GM18861 (cell line): ENCODE results near the gene PROCR.
"Not testable (repeated sequence)": the region's sequence is repeated elsewhere in the genome, so short reads cannot be mapped to it uniquely, and the experiment has no call there.

Experiments
- ATAC-seq: cut with Tn5 transposase; IDR thresholded peaks from one replicate; pipeline ENCODE4 v1.9.1; 2021; ENCODE audit not compliant: unreplicated experiment

Gene PROCR

DNA sequence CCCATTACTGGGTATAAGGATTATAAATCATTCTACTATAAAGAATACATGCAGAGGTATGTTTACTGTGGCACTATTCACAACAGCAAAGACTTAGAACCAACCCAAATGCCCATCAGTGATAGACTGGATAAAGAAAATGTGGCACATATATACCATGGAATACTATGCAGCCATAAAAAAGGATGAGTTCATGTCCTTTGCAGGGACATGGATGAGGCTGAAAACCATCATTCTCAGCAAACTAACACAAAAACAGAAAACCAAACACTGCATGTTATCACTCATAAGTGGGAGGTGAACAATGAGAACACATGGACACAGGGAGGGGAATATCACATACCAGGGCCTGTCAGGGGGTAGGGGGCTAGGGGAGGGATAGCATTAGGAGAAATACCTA, 7.3 kb upstream of the PROCR start:
- ATAC-seq, result not testable (repeated sequence)

DNA sequence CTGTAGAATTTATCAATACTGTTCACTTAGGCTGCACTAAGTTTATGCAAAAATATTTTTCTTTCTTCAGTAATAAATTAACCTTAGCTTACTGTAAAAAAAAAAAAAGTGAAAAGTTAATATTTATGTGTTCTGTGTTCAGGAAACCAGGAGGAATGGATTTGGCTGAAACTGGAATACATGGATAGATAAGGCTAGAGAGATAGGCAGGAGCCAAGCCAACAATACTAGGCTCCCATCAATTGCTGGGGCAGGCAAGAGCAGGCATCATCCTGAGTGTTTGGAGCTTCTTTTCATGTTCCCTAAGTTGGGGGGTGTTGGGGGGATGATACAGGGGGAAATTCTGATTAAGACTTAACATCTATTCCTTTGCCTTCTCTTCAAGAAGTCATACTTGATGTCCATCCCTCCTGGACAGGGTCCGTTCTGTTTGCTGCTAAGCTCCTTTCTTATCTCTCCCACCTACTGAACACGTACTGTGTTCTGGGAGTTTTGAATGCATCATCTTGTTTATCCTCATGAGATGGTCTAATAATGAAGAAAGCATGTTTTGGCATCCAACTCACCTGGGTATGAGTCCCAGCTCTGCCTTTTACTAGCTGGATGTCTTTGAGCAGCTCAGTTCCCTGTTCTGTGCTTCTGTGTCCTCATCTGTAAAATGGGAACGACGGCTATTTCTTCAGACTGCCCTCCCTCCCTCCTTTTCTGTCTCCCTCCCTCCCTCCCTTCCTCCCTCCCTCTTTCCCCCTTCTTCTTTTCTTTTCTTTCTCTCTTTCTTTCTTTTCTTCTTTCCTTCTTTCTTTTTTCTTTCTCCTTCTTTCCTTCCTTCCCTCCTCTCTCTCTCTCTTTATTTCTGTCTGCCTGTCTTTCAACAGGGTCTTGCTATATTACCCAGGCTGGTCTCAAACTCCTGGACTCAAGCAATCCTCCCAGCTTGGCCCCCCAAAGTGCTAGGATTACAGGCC, 6.4 kb upstream of the PROCR start:
- no peak for ATAC-seq

DNA sequence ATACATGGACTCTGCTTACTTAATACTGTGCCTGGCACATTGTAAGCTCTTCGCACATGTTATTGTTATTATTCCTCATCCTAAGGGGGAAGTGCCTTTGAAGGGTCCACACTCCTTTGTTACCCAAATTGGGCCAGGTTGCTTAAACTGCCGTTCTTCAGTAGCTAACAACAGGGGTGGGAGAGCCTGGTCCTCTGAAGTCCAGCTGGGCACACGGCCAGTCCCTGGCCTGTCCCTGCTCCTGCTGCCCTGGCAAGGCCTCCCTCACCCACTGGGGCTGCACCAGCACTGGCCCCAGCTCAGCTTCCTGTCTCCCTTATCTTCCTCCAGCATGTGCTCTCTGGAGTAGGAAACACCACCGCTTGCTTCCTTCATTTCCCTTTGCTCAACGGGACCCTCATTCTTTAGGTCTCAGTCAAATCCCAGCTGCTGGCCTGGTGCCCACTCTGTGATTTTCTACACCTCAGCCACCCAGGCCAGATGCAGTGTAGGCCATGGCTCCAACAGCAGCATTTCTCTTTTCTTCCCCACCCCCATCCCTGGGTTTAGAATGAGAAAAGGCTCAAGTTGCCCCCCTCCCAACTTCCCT, 5.5 kb upstream of the PROCR start:
- ATAC-seq, result no peak

DNA sequence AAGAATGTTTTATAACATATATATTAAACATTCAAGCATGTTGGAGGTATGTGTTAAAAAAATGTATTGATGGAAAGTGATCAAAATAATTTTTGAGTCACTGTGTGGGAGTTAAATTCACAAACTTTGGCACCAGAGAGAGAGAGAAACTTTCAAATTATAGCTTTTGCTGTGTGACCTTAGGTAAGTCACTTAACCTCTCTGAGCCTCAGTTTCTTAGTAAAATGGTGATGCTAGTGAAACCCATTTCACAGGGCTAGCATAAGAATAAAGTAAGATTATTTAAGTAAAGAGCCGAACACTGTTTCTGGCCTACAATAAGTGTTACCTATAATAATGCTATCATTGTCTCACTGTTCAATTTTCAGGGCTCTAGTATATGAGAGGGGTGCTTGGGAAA, 4.1 kb upstream of the PROCR start:
- ATAC-seq, result no peak

DNA sequence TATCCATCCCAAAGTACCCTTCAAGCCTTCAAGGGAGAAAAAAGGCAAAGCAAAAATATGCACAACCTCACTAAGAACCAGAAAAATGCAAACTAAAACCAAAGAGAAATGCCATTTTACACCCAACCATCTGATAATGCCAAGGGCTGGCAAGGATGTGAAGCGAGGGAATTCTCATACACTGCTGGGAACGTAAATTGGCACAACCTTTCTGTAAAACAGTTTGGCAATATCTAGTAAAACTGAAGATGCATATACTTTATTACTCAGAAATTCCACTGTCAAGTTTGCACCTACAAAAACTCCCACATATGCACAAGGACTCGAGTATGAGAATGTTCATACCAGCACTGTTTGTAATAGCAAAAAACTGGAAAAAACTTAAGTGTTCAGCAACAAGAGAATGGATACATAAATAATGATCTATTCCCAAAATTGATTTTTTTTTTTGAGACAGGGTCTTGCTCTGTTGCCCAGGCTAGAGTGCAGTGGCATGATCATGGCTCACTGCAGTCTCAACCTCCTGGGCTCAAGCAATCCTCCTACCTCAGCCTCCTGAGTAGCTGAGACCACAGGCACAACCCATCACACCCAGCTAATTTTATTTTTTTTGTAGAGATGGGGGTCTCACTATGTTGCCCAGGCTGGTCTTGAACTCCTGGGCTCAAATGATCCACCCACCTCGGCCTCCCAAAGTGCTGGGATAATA, 3.0 kb upstream of the PROCR start:
- not testable (repeated sequence) for ATAC-seq

DNA sequence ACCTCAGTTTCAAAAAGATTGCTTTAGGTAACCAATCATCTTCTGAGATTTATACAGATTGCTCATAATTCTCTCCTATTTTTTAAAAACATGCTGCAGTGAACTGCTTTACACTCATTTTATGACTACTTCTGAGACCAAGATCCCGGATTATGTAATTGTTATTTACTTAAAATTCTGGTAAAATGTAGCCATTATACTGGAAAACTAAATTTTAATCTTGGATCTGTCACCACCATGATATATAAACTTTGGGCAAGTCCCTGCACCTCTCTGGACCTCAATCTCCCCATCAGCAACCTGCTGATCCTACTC, 477 bp upstream of the PROCR start:
- no peak for ATAC-seq

DNA sequence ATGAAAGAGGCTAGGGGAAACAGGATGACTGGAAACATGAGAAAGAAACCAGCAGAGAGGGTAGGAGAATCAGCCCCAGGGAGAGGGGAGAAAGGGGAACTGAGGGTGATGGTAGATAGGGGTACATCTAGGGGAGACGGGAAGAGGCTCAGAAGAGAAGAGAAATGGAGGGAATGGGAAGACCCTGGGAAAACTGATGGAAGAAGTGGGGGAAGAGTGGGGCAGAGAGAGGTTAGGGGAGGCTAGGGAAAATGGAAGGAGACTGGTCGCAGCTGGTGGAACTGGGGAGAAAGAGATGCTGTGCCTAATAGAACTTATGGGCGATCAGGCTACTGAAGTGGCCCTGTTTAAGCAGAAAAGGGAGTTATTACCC, 548 bp downstream of the PROCR start:
- no peak for ATAC-seq

DNA sequence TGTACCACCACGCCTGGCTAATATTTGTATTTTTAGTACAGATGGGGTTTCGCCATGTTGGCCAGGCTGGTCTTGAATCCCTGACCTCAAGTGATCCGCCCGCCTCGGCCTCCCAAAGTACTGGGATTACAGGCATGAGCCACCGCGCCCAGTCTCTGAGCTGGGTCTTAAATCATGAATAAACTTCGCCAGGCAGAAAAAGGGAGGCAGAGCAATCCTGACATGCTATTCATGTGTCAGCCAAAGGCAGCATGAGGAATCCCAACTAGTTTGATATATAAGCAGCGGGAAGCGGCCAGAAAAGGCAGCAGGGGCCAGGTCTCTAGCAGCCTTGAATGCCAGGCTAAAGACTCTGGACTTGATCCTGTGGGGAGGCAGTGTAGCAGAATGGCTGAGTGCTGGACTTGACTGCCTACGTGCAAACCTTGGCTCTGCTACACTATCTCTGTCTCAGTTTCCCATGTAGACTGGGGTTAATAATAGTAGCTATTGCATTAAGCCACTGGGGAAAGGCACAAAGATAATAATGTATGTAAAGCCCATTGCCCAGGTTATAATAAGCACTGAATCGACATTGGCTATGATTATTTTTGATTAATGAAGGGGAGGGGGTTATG, 1.8 kb downstream of the PROCR start:
- ATAC-seq, result no peak

DNA sequence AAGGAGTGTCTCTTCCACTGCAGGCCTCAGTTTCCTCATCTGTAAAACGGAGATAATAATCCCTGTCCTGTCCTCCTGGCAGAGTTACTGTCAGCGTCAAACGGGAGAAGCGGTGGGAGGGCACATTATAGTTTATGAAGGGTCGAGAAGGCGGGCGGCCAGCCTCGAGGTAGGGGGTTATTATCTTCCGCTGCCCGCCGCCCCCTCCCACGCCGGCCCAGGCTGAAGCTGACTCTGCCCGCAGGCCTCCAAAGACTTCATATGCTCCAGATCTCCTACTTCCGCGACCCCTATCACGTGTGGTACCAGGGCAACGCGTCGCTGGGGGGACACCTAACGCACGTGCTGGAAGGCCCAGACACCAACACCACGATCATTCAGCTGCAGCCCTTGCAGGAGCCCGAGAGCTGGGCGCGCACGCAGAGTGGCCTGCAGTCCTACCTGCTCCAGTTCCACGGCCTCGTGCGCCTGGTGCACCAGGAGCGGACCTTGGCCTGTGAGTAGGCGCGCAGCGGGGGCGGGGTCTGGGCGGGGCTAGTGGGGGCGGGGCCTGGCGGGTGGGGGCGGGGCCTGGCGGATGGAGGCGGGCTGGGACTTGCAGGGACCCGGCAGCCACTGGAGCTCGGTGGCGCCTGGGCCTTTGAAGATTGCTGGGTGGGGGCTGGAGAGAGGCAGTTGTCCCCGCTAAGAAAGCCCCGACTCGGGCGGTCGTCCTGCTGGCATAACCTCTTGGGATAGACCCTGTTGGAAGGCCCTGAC, 2.8 kb downstream of the PROCR start:
- no peak for ATAC-seq

DNA sequence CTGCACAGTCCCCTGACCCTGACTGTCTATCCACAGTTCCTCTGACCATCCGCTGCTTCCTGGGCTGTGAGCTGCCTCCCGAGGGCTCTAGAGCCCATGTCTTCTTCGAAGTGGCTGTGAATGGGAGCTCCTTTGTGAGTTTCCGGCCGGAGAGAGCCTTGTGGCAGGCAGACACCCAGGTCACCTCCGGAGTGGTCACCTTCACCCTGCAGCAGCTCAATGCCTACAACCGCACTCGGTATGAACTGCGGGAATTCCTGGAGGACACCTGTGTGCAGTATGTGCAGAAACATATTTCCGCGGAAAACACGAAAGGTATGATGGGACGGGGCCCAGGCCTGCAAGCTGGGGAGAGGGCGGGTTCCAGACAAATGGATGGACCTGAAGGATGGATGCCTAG, 4.3 kb downstream of the PROCR start:
- ATAC-seq, result no peak

DNA sequence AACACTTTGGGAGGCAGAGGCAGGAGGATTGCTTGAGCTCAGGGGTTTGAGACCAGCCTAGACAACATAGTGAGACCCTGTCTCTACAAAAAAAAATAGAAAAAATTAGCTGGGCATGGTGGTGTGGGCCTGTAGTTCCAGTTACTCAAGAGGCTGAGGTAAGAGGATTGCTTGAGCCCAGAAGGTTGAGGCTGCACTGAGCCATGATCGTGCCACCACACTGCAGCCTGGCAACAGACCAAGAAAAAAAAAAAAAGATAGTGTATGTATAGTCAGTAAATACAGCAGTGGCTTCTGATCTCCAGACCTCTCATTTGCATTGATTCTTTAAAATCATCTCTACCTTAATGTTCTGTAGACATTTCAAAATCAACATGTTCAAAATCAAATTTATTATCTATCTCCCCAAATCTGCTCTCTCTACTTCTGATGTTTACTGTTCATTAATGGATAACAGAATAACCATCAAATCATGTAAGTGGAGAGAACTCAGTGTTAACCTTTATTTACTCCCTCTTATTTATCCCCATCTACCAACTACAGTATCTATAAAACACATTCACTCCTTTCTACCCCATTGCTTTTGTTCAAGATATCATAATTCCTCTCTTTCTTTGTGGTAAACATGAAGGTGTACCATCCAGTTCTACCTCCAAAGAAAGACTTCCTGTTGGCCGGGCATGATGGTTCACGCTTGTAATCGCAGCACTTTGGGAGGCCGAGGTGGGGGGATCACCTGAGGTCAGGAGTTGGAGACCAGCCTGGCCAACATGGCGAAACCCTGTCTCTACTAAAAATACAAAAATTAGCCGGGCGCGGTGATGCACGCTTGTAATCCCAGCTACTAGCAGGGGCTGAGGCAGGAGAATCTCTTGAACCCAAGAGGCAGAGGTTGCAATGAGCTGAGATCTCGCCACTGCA, 7.7 kb downstream of the PROCR start:
- no peak for ATAC-seq

DNA sequence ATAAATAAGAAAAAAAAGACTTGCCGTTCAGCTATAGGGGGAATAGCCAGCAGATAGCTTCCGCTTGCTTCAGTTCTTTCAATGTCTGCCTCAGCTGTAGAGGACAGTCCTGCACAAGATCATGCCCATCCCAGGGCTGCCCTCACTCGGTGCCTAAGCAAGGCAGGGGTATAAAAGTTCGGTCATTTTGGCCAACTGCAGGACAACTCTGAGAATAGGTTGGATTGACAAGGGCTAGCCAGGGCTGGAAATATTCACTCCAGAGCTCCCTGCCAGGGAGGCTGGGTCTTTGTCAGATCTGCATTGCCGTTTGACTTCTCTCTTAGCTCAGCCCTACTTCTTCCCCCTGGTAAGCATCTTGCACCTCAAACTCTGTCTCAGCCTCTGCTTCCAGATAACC, 8.4 kb downstream of the PROCR start:
- ATAC-seq, result no peak

DNA sequence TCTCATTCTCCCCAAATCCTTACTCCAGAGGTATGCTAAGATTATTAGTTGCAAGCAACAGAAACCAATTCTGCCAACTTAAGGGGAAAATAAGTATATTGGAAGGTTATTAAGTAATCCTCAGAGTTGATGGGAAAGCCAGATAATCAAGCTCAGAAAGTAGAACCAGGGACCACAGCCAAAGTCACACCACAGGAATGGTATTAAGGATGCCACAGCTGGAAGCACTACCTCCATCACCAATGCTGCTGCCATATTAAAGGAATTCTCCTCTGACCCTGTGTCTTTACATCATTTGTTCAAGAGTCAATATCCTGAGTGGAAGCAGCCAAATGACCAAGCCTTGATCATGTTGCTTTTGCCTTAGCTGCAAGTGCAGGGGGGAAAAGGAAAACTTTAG, 9.9 kb downstream of the PROCR start:
- ATAC-seq, result no peak

DNA sequence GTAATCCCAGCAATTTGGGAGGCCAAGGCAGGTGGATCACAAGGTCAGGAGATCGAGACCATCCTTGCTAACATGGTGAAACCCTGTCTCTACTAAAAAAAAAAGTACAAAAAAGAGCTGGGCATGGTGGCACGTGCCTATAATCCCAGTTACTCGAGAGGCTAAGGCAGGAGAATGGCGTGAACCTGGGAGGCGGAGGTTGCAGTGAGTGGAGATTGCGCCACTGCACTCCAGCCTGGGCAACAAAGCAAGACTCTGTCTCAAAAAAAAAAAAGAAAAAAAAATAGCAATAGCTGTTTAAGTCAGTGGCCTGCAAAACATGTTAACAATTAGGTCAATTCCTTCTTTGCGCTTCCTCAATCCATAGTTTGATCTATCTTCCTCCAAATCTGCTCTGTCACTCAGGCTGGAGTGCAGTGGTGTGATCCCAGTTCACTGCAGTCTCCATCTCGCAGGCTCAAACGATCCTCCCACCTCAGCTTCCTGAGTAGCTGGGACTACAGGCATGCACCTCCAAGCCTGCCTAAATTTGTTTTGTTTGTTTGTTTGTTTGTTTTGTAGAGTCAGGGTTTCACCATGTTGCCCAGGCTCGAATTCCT, 14.9 kb downstream of the PROCR start:
- not testable (repeated sequence) for ATAC-seq

DNA sequence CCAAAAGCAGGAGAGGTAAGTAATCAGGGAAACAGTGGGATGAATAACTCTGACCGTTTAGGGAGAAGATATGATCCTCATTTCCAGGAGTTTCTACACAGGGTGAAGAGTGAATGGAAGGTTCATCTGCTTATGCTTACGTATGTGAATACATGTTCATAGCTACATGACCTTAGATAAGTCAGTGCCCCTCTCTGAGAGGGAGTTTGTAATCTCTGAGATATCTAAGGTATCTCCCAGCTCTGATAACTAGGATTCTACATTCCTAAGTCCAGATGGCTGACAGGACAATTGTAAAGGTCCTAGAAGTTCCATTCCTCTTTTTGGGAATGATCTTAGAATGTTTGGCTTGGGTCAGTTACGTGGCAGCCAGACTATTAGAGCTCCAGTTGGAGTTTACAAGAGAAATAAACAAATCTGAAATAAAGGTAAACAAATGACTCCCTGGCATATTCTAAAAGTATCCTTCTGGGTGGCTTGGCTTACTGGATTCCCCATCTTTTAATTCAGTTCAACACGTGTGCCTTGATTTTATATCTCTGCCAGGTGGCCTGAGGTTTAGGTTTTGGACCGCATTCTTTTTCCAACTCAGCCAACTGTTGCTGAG, 15.8 kb downstream of the PROCR start:
- ATAC-seq, result no peak

DNA sequence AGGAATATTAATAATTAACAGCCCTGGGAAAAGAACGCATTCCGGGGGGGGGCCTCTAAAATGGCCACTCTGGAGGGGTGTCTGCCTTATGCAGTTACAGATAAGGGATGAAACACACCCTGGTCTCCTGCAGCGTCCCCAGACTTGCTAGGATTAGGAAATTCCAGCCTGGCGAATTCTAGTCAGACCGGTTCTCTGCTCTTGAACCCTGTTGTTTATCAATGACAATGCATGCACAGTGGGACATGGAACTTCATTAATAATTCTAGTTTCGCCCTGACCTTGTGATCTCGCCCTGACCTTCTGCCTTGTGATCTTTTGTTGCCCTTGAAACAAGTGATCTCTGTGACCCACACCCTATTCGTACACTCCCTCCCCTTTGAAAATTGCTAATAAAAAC, 17.4 kb downstream of the PROCR start:
- ATAC-seq, result not testable (repeated sequence)

DNA sequence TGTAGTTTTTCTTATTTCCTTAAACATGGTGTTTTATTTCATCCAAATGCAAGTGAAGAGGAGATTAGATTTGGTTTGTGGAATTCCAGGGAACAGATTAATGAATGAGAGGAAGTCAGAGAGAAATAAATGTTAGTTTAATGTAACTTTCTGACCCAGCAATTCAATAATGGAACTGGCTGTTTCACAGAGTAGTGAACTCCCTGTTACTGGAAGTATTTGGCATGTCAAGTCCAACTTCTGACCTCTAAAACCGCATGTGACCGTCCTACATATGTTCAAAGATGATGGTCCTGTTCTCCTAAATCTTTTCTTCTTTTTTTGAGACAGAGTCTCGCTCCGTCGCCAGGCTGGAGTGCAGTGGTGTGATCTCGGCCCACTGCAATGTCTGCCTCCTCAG, 18.7 kb downstream of the PROCR start:
- ATAC-seq, result no peak

DNA sequence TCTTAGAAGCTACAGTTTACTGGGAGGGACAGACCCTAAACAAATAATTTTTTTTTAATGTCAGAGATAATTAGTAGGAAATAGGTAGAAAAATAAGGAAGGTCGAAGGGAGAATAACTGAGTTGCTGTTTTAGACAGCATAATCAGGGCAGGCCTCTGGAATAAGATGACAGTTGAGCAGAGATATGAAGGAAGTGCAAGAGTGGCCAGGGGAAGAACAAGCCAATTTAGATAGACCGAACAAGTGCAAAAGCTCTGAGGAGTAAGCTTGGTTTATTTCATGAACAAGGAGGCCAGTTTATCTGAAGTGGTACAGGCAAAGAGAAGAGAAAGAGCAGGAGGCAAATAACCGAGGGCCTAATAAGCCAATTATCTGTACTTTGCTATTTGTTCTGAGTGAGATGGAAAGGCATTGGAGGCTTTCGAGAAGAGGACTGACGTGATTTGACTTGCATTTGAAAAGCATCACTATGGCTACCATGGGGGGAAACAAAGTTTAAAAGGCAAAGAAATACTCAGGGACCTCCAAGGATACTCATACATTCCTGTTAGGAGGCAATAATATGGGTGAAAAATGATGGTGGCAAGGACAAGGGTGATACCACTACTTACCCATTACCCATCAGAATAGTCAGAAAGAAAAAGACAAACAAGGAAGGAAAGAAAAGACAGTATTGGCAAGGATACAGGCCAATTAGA, 19.7 kb downstream of the PROCR start:
- no peak for ATAC-seq
